Body of pancreas (tissue), 4 donors: ENCODE measurements around the gene FBXL5. TPM values are rescaled to one million over a fixed set of nuclear protein-coding genes. Genes with fewer than 3 reads are reported as not detected.

ENCODE experiments used
- ATAC-seq: fragments of 150-250 bp; one replicate; pipeline ENCODE4 v1.9.1; 2016
- DNase-seq, 4 donors: peaks; one replicate each; pipeline ENCODE4 v3.0.0-alpha.2; 2019
- H3K27ac ChIP-seq, 4 donors: fragments of 200-600 bp; sonication (generic); 1 replicate in 3 of 4; 2 replicates in 1 of 4; pipeline versions ENCODE4 v1.5.1 to v1.6.1; 2016 to 2019; ENCODE audit warnings: mild to moderate bottlenecking in 1 of 4, mixed read lengths in 1 of 4, moderate library complexity in 1 of 4
- H3K27me3 ChIP-seq, 2 donors: fragments of 200-600 bp; sonication (generic); one replicate each; pipeline ENCODE4 v1.6.0; 2016; ENCODE audit warnings: mild to moderate bottlenecking in 1 of 2
- H3K36me3 ChIP-seq, 2 donors: fragments of 200-600 bp; sonication (generic); replicated peaks in 1 of 2; 2 replicates each; pipeline ENCODE4 v1.5.1; 2016; ENCODE audit warnings: low read depth in 2 of 2; ENCODE audit not compliant: insufficient read depth in 1 of 2
- H3K4me1 ChIP-seq: fragments of 200-600 bp; sonication (generic); one replicate; pipeline ENCODE4 v1.6.0; 2016
- H3K4me3 ChIP-seq, 2 donors: fragments of 200-600 bp; sonication (generic); 1 replicate in 1 of 2; 2 replicates in 1 of 2; pipeline ENCODE4 v1.5.1; 2016 to 2019
- H3K9me3 ChIP-seq, 3 donors: fragments of 200-600 bp; sonication (generic); 1 replicate in 2 of 3; 2 replicates in 1 of 3; pipeline ENCODE4 v1.5.1; 2016
- CTCF ChIP-seq, 7 experiments: fragments of 450-650 bp in 4 of 7; fragments of 200-600 bp in 3 of 7; sonication (generic) in 3 of 7; IDR thresholded peaks; one replicate each; pipeline ENCODE4 v1.5.1; 2016 to 2019; ENCODE audit warnings: antibody characterized with exemption in 7 of 7
- POLR2A ChIP-seq, 3 donors: fragments of 450-650 bp; IDR thresholded peaks; one replicate each; pipeline ENCODE4 v1.6.1; 2016; ENCODE audit warnings: antibody characterized with exemption in 3 of 3, mild to moderate bottlenecking in 2 of 3
- WGBS, 2 donors: methylation state at CpG; one replicate each; pipeline ENCODE4 v1.1.5; 2017; 5-methylcytosine and 5-hydroxymethylcytosine counted together
- intact Hi-C: fragments of 100-400 bp; cut with DNase I; formaldehyde crosslinking; loops from one replicate; pipeline ENCODE4 v1.15.1; 2023
- total RNA-seq, 2 donors: library from RNA; depleted of rRNA; stranded (reverse); fragments of >200 nt; gene quantifications; one replicate each; pipeline ENCODE4 v1.1.0, GENCODE V29; 2016

The FBXL5 gene
- total RNA-seq, 2 donors from 2014 or later: 52.4 to 56.0 TPM

DNA sequence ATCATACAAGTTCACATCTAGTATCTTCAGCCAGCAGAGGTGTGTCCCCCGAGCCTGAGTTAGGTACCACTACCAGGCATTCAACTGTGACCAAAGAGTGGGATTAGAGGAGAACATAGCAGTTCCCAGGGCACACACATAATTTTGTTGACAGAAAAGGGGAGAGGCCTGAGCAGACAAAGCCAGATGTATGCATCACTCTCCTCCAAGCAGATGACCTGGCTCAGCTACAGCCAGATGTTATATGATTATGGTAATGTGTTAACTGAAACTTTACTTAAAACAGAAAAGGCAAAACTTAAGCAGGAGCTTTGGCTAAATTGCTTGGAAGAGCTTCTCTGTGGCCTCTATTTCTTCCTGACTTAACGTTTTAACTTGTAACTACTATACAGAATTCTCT, 96.6 kb downstream of the FBXL5 start:
- H3K9me3 ChIP-seq: no peaks in the 10 kb centered on the region
- H3K4me3 ChIP-seq: no peak overlapping the region
- DNase-seq (no peak), ATAC-seq (no peak)
- WGBS, 2 donors: 91 to 93% methylated on average over 2 of the region's 2 CpGs
- no peaks in the 10 kb centered on the region for H3K27me3 ChIP-seq
- TF ChIP-seq CTCF (IDR thresholded peaks at IDR 0.05) (no peak), POLR2A (IDR thresholded peaks at IDR 0.05) (no peak)
- intact Hi-C loops: no loop called here
- H3K27ac ChIP-seq: no peak overlapping the region
- H3K36me3 ChIP-seq: peaks cover 0 to 4% of the 10 kb centered on the region in 2 donors
- peaks cover 10% of the 10 kb centered on the region for H3K4me1 ChIP-seq

- intact Hi-C loops: no loop called here
- 51 to 64% methylated on average over 2 of the region's 2 CpGs for WGBS, 2 donors
- Histone ChIP-seq H3K4me3 (no peak overlapping the region), H3K36me3 (no peaks in the 10 kb centered on the region), H3K27ac (no peak overlapping the region), H3K4me1 (peaks cover 12% of the 10 kb centered on the region), H3K27me3 (no peaks in the 10 kb centered on the region), H3K9me3 (no peaks in the 10 kb centered on the region)
- ATAC-seq (no peak), DNase-seq (no peak)
- no peak for TF ChIP-seq CTCF (IDR thresholded peaks at IDR 0.05)
- no peak for TF ChIP-seq POLR2A (IDR thresholded peaks at IDR 0.05)
These were observed 97.2 kb downstream of the FBXL5 start for GRCh38 chr4:15557786-15558550.

DNA sequence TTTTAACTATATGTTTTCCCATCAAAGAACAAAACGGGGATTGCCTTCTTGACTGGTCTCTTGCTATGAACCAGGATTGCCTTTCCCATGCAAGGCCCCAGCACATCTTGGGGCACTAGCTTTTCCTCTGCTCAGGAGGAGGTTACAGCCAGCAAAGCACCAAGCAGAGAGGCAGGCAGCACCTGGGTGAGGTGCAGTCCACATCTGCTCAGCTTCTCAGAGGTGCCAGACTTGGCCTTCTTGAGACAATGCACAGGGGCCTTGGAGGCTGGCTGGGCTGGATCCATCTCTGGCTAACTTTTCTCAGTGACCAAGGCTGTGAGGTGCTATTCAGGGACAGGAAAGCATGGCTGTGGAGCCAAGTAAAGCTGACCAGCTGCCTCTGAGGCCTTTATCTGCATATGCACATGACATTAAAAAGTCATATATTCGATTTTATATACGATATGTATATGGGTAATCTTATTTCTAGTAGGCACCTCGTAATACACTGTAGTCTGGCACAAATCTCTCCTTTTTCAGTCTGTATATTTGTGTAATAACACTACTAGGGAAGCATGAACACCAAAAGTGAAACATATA, 98.6 kb downstream of the FBXL5 start:
- Histone ChIP-seq H3K9me3 (no peaks in the 10 kb centered on the region), H3K27ac (peak overlapping the region in 3 of 4 donors; percentile 21 to 27 (median 22)), H3K36me3 (no peaks in the 10 kb centered on the region), H3K4me1 (peaks cover 25% of the 10 kb centered on the region), H3K27me3 (no peaks in the 10 kb centered on the region), H3K4me3 (no peak overlapping the region)
- DNase-seq: peak; percentile 45 to 79 (median 68)
- WGBS, 2 donors: 41 to 44% methylated on average over 4 of the region's 4 CpGs
- TF ChIP-seq POLR2A (IDR thresholded peaks at IDR 0.05): no peak
- no peak for TF ChIP-seq CTCF (IDR thresholded peaks at IDR 0.05)
- peak; percentile 72 for ATAC-seq
- intact Hi-C loops: no loop called here

Other genes with a start within 250 kb of the FBXL5 start
- gene C1QTNF7, start 227.3 kb downstream of the FBXL5 start, total RNA-seq: 10 to 100 TPM in 1 of 2 donors, 1 to 10 TPM in 1; 4.4 to 13.8 TPM
- gene CC2D2A, start 185.5 kb downstream of the FBXL5 start, total RNA-seq: 1 to 10 TPM; 3.6 to 4.9 TPM
- 10 to 100 TPM; 15.6 to 20.8 TPM for gene FAM200B, start 26.5 kb upstream of the FBXL5 start, total RNA-seq
- gene BST1, start 47.7 kb upstream of the FBXL5 start, total RNA-seq: 1 to 10 TPM in 1 of 2 donors, under 1 TPM in 1; 0.99 to 1.6 TPM
- gene CD38, start 123.0 kb upstream of the FBXL5 start, total RNA-seq: 1 to 10 TPM in 1 of 2 donors, under 1 TPM in 1; 0.78 to 2.6 TPM